ENCODE measurements around the gene SLC35B1.
"Not testable (repeated sequence)": the region's sequence is repeated elsewhere in the genome, so short reads cannot be mapped to it uniquely, and the experiment has no call there.

SLC35B1 gene

DNA sequence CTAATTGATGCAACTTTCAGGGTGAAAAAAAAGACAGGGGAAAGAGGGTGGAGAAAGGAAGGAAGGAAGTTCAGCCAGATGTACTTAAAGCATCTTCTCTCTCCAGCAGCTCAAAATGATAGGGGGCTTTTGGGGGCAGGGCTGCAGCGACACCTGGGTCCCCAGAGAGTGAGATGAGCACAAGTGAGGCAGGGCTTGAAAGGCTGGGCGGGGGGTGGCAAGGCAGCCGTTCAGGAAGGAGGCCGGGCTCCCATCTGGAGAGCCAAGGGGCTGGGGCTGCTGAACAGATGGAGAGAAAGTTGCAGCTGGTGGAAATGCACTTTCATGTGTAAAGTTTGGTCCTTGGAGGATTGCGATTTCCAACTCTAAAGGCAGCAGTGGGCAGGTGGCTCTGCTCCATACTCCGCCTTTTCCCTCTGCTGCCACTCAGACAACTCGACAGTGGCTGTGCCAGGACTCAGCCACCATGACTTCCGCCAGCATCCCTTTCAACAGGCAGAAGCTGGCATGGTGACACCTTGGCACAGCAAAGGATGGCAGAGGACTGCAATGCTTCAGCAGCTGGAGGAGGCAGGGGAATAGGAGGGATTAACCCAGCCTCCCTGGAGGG, 7.7 kb downstream of the SLC35B1 start:
- no peak for DNase-seq (ENCODE audit: low read depth in 2 of 2)

DNA sequence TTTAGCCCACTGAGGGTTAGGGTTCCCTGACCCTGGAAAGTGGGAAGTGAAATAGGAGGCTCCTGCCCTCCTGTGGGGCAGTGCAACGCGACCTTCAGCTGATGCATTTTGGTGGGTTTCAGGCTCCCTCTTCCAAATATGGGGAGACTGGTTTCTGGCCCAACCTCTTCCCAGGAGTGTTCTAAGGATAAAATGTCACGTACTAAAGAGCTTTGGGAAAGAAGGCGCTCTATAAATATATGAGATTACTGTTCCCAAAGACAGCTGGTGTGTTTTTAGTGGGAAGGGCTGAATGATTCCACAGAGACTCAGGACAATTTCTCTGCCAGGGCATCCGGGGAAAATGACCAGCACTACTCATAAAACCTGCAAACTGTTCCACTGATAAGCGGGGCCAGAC, 9.8 kb downstream of the SLC35B1 start:
- no peak for DNase-seq (ENCODE audit: low read depth in 2 of 2)

DNA sequence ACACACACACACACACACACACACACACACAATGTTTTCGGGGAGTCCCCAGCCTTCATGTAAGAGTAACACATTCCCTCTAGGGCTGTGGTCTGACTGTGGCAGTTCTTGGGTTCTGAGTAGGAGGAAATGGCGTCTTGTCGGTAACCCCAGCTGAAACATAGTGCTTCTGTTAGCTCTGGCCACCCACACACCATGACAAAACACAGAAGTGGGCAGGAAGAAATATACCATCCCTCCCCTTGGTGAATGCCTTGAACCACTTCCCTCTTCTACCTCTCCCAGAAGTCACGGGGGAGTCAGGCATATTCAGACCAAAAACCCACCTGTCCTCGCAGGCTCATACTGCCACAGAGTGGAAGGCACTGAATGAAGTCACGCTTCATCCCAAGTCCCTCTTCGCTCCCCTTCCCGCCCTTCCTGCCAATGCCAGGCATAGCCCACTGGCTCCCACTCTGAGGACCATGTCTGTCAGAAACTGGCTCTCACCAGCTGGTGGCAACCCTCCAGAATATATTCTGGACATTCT, 11.5 kb downstream of the SLC35B1 start:
- DNase-seq (ENCODE audit: low read depth in 2 of 2), result peak; percentile 46 to 60

DNA sequence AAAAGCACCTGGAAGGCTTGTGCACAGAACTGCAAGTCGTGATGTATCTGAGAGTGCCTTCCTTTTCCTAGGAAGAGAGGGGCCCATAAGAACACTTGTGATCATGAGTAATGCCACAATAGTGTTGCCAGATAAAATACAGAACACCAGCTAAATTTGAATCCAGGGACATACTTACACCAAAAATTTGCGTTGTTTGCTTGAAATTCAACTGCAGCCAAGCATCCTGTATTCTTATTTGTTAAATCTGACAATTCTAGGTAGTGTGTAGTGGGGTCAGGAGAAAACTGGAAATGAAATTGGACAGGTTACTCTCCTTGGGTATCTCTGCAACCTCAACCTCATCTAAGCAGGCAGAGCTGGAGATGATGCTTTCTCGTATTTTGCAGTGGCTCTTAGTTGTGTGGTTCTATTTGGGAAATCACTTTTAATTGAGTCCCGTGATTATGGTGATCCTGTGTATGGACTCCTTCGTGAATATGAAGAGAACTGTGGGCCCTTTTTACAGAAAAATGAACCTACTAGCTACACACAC, 12.0 kb downstream of the SLC35B1 start:
- DNase-seq (ENCODE audit: low read depth in 2 of 2), result no peak

DNA sequence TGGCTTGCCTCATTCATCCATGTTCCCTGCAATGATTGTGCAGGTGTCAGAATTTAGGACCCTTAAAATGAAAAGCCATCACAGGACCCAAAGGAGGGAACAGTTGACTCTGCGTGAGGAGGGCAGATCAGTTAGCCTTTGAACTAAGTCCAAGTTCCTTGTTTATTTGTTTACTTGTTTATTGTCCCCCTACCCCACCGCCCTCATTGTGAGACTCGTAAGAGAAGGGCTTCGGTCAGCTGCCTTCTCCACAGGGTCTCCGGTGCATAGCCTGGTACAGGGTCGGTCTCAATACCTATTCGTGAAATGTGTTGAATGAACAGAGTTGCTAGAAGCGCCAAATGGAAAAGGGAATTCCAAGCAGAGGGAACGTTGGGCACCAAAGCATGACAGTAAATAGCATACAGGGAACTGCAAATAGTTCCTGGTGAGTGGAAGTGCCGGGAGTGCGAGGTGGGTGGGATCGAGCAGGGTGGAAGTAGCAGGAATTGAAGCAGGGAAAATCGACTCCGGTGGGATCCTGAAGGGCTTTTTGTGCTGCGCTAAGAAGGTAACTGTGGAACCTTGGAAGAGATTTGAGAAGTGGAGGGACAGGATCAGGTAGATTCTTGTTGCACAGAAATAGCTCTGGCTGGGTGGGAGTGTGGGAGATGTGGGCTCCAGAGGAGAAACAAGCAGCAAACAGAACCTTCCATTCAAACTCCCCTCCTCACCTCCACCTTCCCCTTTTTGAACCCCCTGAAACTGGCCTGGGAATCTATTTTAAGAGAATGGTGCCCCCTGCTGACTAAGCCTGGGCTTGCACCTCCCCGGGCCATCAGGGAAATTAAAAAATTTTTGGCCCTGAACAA, 12.7 kb downstream of the SLC35B1 start:
- DNase-seq (ENCODE audit: low read depth in 2 of 2), result peak; percentile 67

DNA sequence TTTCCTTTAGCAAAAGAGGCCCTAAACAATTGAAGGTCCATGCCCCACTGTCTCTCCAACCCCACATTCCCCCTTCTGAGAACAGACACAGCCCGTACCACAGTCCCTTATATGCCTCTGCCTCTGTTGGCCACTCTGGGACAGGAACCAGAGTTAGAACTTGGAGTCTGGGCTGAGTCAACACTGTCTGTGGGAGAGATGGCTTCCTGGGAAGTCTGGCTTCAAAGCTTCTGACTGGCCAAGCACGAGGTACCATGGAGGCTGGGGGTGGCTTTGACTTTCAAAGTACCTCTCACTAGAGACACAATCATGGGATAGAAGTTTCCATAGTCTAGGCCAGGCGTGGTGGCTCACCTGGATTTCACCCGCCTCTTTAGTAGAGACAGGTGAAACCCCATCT, 15.0 kb downstream of the SLC35B1 start:
- no peak for DNase-seq (ENCODE audit: low read depth in 2 of 2)

DNA sequence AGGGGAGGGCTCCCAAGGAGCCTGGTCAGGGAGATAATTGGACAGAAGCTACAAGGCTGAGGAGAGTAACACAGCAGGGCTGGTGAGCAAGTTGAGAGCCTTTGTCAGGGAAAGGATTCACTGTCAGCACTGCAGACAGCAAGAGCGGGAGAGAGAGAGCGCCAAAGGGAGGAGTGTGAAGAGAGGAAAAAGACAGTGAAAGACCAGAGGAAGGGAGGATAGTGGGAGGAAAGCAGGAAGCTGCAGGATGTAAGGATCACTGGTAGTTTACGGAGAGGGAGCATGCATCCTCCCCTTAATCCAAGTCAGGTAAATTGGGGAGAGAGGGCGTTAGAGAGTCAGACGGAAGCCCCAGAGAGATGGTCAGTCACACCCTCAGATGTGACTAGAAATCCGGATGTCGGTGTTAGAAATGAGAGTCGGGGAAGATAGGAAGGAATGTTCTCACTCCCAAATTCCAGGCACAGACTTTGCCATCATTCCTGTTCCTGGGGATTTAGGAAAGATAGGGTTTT, 16.0 kb downstream of the SLC35B1 start:
- no peak for DNase-seq (ENCODE audit: low read depth in 2 of 2)

DNA sequence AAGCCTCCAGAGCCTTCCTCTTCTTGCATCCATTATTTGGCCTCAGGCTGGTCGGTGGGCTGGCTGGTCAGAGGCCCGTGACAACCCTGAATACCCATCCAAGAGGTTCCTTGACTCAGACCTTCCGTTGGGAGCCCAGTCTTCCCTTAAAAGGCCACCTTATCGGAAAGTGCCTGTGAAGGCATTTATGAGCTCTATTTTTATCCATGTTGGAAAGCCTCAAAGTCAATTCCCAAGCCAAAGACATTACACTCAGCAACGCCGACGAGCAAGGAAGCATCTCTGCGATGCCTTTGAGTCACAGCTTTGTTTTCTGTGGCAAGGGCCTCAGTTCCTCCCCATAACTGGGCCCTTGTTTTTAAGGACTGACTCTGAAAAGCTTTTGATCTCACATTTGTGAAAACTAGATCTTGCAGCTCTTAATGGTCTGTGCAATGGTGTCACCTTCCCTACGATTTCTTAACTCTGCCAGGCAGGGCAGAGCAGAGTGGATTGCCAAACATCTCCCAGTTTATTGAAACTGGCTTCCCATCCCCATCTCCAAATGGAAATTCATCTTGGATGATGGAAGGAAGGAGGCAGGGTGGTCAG, 16.6 kb downstream of the SLC35B1 start:
- DNase-seq (ENCODE audit: low read depth in 2 of 2), result no peak

DNA sequence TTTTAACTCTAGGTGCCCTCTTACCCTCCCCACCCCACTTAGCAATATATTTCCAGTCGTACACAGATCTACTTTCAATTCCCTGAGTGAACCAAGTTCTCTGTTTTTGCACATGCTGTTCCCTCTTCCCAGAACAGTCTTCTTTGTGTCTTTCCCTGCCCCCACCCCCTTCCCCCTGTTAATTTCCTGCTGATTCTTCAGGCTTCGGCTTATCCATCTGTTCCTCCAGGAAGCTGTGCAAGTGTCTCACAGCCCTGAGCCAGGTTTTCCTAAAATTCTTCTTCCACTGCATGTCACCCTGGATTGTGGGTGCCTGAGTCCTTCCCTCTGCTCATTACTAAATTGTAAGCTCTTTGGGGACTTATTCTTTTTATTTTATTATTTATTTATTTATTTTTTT, 17.5 kb downstream of the SLC35B1 start:
- DNase-seq (ENCODE audit: low read depth in 2 of 2), result no peak

DNA sequence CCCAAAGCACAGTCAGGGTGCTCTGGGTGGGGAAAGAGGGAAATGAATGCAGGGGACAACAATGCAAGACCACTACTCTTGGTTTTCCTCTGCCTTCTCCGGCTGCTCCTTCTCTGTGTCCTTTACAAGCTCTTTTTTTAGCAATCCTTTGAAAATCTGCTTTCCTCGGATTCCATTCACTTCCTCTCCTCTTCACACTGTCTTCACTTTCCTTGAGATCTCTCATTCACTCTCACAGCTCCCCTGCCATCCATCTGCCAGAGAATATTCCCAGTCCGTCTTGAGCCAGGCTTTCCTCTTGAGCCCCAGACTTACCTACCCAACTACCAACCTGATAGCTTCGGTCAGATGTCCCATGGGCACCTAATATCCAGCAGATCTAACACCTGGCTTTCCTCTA, 18.9 kb downstream of the SLC35B1 start:
- no peak for DNase-seq (ENCODE audit: low read depth in 2 of 2)

DNA sequence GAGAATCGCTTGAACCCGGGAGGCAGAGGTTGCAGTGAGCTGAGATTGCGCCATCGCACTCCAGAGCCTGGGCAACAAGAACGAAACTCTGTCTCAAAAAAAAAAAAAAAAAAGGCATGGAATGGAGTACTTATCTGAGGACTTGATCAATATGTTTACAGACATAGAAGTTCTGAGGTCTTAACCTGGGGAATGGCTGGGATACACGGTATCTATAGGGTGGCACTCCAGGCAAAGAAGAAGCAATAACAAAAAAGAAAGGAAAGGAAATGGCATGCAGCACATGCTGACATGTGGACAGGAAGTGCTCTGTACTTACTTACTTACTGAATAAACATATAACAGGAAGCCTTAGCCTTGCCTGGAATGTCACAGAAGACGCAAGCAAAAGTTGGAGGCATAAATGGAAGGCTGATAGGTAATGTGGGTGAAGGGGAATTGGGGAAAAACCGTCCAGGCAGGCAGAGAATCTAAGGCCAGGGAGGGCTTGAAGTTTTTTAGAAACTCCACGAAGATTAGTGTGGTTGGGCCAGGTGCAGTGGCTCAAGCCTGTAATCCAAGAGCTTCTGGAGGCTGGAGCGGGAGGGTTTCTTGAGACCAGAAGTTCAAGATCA, 19.8 kb downstream of the SLC35B1 start:
- DNase-seq (ENCODE audit: low read depth in 2 of 2), result no peak

DNA sequence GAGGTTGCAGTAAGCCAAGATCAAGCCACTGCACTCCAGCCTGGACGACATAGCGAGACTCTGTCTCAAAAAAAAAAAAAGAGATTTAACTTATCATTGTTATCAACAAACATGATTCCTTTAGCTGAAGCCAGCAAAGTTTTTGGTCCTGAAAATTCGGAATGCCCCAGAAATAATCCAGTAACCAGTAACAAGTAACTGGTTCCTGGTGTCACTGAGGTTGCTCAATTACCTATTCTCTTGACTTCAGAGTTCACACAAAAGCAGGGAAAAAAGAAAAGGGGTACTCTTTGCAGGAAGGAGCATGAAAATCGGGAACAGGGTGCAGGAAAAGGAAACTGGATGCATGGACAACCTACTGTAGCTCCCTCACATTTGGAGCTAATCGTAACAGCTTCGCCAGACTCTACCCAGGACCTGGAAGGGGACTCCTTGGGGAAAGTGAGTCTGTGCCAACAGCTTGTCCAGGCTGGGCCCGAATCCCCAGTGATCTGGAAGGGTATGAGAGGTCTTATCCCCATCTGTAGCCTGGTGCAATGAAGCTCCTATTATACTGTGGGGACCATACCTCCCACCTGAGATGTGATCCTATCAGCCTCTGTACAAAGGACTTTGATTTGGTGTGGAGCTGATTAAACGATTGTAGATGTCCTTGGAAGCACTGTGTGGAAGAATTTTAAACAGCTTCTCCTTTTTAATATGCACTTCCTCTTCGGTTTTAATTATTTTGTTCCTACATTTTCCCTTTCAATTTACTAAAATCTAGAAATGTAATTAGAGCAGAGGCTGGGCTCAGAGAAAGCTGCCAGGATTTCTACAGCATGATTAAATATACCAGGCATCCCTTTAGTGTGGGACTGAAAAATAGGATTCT, 26.4 kb downstream of the SLC35B1 start:
- DNase-seq (ENCODE audit: low read depth in 2 of 2), result no peak

DNA sequence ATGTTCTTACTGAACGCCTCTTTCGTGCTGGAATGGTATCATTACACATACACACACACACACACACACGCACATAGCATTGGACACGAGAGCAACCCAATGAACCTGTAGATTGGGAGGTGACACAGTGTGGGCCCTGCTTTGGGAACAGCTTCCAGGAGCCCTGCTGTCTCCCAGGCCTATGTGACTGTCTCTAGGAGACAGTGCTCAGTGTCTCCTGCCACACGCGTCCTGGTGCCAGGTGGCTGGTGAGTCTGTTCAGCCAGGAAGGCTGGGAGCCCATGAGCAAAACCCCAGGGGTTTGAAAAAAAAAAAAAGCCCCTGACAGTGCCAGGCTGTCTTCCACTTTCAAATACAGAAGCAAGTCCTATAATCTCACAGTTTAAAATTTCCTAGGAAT, 27.4 kb downstream of the SLC35B1 start:
- DNase-seq (ENCODE audit: low read depth in 2 of 2), result no peak

DNA sequence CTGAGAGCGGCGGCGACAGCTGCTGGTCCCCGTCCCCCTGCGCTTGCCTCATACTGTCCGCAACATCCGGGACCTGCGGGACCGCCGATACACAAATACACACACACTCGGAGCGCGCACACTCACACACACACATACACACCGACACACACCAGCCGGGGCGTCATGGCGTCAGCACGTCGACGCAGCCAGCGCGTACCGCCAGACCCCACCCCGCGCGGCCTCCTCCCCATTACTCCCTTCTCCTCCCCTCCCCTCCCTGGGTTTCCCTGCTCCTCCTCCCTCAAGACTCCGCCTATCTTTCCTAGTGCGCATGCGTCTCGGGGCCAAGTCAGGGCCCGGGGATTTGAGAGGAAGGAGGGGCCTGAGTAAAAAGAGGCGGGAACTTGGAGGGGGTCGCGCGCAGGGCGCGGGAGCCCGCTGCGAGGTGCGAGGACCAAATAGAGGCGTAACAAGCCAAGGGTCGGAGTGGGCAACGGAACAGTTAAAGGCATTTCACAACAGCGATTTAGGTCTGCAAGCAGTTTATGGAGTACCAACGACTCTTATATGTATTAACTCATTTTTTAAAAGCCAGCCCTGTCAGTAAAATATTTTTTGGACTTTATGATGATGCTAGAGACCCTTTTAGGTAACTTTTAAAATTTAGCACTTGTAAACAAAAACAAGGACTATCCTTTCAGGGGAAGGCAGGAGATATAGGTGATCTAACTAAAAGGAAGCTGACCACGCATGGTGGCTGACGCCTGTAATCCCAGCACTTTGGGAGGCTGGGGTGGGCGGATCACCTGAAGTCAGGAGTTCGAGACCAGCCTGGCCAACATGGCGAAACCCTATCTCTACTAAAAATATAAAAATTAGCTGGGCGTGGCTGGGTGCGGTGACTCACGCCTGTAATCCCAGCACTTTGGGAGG, 29.6 kb downstream of the SLC35B1 start, which contains the start of gene SPOP:
Gene SPOP (minus strand): TSS at position 165 of the 915 bp plus-strand sequence. CDS start 55,287 bp downstream, outside the sequence.
- DNase-seq (ENCODE audit: low read depth in 2 of 2), result peak; percentile 97 to 99

DNA sequence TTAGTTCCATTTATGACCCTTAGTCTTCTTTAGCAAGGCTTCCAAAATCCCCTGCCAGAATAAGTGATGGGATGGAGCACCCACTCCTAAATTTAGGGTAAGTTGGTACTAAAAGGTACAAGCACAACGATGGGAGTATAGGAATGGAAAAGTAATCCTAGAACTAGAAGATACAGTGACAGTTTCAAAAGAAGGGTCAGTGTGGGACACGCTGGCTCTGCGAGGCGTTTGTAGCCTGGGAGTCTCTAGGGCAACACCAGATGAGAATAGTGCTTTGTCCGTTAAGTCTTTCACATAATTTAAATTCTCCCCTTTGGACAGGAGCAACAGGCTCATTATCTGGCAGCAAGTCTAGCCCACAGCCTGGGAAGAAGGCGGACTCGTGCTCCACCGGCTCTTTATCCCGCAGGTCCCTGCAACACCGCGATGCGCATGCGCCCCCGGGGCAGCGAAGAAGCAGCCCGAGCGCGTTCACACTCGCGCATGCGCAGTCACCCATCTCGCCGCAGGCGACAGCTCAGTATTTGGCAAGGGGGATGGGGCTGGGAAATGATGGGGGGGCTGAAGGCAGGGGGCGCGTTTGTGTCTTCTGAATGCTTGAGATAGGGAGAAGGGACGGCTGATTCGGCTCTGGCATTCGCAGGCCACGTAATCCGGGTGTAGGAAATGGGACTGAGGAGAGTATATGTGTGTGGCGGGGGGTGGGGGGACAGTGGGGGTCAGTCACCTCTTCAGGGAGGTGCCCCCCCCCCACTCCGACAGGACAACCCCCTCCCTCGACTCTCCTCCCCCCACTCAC, 30.4 kb downstream of the SLC35B1 start:
- peak; percentile 96 to 98 for DNase-seq (ENCODE audit: low read depth in 2 of 2)

DNA sequence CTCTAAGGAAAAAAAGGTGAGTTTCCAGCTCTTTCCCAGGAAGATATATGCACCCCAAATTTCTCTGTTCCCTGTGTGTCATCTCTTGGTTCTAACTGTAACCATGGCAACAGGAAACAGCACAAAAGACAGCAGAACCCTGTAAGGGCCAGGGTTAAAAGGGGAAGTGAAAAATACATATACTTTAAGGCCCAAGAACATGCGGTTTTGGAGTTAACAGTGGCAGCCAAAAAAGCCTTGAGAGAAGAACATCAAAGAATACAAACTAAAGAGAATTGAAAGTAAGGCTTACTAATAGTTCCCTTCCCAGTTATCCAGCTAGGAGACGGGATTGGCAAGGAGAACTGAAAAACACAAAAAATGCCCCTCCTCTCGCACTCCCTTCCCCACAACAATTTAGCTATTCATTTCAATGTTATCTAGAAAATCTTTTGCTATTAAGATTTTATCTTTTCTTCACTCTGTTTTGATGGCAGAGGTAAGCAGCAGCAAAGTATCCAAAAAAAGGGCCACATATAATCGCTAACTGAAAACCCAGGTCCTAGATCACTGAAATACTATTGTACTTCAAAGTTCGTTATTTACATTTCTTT, 31.4 kb downstream of the SLC35B1 start:
- no peak for DNase-seq (ENCODE audit: low read depth in 2 of 2)

DNA sequence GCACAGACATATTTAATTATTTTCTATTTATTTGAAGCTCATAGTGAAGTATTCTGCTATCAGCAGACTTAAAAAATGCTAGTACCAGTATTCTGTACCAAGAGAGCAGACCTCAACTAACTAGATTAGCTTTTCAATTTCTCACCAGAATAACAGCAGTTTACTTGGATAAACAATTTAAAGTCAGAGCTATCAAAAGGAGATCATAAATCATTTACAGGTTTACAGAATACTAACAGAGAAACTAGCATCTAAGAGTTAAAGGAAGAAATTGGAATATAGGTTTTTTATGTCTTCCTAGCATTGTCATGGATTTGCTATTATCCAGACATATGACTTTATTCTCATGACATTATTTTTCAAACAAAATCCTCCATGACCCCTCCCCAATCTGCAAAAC, 33.3 kb downstream of the SLC35B1 start:
- DNase-seq (ENCODE audit: low read depth in 2 of 2), result no peak

DNA sequence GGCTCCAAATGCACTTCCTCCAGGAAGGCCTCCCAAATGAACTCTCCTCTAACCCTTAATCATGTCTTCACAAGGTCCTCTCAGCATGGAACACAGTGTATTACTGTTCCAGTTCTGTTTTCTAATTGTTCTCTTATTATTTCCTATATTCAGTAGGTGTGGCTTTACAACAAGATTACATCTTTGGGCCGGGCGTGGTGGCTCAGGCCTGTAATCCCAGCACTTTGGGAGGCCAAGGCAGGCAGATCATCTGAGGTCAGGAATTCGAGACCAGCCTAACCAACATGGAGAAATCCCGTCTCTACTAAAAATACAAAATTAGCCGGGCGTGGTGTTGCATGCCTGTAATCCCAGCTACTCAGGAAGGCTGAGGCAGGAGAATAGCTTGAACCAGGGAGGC, 34.1 kb downstream of the SLC35B1 start:
- not testable (repeated sequence) for DNase-seq (ENCODE audit: low read depth in 2 of 2)

All from stimulated activated CD4-positive, alpha-beta T cell treated with anti-CD3 and anti-CD28 coated beads, Interleukin-1b, Interleukin-23, amount 100 ng/mL, for 4 hours (primary cell).